HG03558 (cell line): Measurements from ENCODE around the gene CHI3L1.

ENCODE experiments used
- ATAC-seq: cut with Tn5 transposase; IDR thresholded peaks from one replicate; pipeline ENCODE4 v1.9.1; 2021; ENCODE audit warnings: moderate number of reproducible peaks; ENCODE audit not compliant: unreplicated experiment; ENCODE audit errors: extremely low read depth

The CHI3L1 gene

DNA sequence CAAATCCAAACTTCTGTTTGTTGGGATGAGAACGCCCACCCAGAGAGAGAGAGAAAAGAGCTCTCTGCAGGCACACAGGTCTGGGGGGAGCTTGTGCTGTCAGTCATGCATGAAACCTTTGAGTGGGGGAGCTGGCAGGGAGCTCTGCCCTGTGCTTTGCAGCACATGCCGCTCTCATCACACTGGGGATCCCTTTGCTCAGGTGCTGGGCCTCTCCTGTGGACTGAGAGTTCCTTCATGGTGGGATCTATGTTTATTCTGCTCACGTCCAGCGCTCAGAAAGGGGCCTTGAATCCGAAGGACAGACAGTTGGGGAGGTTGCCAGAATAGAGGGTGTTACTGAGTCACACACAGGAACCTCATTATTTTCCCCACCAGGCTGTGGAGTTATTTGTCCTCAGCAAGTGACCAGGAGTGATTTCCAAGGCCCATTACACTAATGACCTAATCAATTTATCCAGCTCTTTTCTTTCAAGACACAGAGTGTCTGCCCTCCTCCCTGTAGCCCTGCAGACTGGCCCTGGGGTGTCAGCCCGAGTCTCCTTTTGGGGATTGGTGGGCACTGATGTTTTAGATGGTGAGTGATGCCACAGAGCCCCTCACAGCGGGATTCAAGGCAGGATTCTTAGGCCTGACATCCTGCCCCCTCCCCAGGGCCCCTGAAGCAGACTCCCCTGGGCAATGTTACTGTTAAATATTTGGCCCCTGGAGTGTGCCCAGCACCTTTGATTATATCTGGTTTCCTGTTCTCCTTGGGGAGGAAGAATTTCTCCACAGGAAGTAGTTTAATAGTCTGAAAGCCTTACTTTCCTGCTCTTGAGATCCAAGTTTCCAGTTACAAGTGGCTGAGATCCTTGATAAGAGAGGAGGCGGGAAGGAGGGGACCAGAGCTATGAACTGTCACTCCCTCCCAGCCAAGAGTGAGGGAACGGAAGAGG is 33.2 kb downstream of the CHI3L1 start:
- ATAC-seq = no peak

DNA sequence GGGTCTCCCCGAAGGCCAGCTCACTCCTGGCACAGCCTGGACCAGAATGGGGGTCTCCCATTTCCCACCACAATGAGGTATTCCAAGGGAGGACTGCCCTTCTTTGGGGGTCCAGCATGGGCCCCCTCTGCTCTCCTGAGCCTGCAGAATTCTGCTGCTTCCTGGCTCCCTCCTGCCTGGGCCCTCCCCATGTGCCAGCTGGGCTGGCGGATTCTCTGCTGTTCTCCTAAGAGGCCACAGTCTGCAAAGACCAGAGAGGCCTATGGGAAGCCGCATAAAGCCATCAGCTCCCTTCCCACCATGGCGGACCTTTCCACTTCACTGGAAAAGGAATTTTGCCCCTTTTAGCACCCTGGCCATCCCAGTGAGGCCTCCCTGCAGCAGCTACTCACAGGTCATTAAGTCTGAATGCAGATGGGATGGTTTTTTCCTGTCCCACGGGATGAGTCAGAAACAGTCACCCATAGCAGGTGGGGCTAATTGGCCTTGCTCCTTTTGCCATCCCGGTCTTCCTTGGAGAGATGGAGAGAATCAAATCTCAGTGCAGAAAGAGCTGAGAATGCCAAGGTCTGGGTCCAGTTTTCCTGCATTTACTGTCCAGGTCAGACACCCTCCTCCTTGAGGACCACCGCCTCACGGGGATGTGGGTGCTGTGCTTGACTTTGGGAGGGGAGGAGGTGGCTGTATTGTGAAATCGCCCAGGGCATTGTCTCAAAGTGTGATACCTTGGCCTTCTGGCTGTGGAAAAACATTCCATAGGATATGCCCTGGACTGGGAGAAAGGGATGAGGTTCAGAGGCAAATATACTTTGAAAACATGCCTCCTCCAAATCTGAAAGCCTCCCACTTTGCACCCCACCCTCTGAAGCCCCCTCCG is 34.1 kb downstream of the CHI3L1 start:
- no peak for ATAC-seq

DNA sequence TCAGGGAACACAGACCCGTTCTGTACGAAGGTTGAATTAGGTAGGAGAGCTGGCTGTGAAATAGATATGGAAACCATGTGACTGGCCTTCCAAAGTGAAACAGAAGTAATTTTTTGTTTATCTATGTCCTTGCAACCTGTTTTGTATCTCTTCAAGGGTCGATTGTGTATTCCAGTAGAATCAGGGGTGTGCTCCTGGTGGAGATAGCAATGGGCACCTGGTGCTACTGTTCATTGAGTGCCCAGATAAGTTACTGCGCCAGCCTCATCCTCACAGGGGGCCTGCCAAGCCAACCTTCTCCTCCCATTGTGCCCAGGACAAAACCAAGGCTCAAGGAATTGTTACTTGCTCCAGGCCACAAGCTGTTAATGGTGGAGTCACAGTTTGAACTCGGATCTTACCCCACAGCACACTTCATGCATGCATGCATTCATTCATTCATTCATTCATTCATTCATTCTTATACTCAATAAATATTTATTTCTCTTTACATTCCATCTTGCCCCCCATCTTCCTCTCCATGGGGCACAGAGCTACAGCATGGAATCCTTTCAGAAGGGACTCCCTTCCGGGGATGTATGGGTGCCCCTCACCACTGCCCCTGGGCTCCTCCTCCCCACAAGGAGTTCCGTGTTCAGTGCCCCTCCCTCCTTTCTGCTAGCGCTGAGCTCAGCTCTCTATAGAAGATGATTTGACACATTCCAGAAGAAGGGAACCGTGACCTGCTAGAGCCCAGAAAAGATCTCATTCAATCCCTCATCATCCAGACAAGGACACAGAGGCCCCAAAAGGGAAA is 34.9 kb downstream of the CHI3L1 start:
- no peak for ATAC-seq

DNA sequence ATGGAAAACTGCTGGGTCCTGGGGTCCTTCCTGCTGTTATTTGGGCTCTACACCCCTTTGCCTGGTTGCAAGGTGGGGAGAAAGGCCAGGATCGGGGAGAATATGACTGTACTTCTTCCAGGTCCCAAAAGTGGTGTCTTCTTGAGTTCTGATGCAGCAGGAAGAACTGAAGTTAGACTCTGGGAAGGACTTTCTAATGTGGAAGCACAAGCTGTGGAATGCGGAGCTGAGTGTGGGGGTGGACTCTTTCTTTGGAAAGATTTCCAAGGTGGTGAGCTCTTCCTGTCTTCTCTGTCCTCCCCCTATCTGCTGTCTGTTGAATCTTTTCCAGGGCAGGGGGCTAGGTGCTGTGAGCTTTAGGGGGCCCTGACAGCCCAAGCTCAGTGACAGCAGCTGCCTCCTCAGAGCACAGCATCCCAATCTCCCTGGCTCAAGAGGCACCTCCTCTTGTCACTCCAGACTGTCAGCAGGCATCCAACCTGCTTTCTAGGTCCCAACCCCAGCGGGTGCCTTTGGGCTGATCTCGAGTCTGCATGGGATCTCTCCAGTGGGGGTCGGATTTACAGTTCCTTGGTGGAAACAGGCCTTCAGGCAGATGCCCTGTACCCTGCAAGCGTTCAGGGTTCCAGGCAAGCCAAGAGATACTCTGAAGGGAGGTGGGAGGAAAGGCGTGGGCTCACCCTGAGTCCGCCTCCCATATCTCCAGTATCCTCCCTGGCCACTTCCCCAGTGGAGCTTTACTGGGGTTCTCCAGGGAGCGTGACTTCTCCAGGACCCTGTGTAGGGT is 35.8 kb downstream of the CHI3L1 start:
- no peak for ATAC-seq

DNA sequence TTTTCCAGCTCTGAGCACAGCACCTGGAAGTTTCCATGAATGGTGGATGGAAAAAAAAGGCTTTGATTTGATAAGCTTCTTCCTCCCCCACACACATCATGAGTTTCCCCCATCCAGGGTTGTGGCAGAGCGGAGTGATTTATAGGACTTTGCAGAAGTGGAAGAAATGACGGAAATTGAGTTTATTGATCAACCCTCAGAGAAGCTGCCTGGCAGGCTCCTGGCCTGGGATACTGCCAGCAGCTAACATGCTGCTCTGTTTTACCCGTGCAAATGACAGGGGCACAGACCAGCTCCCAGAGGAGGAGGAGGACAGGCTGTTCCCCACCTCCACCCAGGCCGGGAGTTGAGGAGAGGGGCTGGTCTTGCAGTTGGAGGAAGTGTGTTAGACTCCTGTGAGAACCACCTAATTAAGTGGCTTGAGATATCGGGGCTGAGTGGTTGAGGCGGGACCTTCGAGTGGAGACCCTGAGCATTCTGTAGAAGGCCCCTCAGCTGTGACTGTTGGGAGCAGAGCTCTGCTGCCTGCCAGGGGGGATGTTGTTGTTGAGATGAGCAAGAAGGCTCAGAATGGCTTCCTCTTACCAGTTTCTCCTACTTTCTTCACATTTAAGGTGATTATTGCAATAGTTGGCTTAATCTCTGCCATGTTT is 37.2 kb downstream of the CHI3L1 start:
- no peak for ATAC-seq

DNA sequence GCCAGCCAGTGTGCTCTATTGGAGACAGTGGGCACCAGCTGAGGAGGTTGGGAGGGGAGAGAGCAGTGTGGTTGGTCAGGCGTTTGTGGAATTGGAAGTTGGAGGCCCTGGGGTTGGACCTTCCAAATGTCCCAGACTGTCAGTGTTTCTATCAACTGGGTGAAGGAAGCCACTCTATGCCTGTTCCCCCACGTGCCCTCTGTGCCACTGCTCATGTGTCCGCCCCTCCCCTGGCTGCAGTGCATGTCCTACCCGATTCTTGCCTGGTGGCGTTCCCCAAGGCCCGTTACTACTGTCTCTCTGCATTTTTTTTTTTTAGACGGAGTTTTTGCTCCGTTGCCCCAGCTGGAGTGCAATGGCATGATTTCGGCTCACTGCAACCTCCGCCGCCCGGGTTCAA is 37.9 kb downstream of the CHI3L1 start:
- no peak for ATAC-seq

DNA sequence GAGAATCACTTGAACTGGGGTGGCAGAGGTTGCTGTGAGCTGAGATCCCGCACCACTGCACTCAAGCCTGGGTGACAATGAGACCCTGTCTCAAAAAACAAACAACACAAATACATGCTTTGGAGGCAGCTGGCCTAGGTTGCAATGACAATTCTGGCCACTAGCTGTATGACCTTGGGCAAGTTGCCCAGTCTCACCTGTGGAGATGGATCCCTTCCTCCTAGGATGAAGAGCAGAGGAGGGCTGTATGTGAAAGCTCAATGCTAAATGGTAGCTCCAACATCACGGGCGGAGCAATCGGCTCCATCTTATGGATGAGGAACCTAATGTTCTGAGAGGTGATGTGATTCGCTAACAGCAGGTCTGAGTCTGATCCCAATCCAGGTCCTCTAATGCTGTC is 38.4 kb downstream of the CHI3L1 start:
- ATAC-seq = no peak

DNA sequence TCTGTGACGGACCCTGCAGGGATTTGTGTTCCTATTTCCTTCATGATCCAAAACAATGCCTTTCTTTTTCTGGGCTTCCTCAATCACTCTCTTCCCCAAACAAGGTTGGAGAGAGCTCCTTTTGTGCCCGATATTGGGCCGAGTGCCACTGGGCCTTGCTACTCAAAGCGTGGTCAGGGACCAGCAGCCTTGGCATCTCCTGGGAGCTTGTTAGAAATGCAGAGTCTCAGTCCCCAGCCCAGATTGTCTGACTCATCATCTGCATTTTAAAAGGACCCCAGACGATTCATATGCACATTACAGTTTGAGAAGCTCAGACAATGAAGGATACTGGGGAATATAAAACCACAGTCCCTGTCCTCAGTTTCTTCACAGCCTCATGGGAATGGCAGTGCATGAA is 39.1 kb downstream of the CHI3L1 start:
- ATAC-seq = no peak

DNA sequence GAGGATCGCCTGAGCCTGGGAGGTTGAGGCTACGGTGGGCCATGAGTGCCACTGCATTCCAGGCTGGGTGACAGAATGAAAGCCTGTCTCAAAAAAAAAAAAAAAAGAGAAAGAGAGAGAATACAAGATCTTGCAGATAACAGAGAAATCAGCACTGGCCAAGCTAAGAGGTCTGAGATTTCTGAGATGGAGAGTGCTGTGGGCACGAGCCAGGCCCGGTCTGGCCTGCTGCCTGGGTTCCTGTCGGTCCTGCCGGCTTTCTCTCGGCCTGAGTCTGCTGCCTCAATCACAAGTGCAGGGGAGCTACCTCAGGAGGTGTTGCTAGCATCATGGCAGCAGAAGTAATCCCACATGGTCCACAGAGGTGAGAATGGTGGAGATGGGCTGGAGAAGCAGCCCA is 40.0 kb downstream of the CHI3L1 start:
- ATAC-seq = no peak

DNA sequence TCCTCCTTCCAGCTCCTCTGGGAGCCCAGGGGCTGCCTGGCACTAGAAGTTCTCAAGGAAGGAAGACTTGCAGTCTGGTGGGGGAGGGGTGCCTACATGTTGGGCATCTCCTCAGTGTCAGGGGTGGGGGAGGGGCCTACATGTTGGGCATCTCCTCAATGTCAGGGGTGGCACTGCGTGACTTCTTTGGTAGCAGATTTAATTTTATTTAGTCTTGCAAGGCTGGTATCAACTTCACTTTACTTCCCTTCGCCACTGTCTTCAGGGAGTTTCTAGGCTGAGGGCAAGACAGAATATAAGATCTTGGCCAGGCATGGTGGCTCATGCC is 40.5 kb downstream of the CHI3L1 start:
- ATAC-seq = no peak

DNA sequence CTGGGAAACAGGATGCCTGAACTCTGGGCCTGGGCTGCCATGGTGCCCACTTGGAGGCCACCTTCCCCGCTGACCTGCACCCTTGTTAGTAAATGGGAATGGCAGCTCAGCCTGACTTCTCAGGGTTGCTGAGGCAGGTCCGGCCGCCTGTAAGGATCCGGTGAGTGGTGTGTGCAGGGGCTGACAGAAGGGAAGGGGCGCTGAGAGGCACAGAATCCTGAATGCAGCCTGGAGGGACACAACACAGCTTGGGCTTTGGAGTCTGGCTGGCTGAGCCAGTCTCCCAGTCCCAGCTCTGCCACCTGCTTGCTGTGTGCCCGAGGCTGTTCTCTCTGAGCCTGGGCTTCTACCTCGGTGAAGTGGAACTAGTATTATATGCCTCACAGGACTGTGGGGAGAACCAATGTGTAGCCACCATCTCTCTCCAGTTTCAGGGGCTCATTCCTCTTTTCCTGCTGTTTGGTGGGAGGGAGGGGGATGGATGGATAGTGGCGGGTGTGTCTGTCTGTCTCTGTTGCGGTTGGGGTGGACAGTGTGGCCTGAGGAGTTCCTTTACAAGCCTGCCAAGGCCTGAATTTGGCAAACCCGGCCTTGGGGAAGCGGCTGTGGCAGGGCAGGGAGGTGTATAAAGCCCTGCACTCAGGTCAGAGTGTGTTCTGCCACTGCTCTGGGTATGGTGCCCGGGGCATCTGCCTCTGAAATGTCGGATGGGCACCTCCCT is 41.0 kb downstream of the CHI3L1 start:
- no peak for ATAC-seq

DNA sequence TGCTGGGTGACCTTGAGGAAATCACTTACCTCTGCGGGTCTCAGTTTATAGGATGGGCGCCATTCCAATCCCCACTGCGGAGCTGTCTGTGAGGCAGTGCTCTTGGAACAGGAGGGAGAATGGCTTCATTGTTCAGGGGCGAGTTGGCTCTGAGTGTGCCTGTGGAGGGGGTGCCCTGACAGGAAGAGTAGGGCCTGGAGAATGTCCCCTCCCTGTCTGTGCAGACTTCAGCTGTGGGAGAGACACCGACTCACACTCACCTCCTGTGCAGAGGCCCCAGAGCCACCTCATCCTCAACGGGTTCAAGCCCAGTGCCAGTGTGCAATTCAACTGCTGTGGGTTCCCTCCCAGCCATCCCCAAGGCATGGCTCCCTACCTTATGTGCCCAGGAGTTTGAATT is 41.8 kb downstream of the CHI3L1 start:
- ATAC-seq = no peak

DNA sequence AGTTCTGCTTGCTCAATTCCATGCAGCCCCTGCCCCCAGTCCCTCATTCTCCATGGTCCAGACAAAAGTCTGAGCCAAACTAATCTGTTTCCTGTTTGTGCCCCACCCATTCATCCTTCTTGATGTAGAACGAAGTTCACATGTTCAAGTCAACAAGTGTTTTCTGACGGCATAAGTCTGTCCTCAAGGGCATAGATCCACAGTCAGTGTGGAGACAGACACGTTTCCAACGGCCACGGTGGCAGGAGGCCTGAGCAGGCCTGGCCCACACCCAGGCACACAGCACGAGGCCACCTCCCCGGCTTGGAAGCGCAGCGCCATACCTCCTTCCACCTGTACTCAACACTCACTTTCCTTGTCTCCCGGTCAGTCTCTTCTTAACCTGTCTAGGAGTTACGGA is 42.9 kb downstream of the CHI3L1 start:
- ATAC-seq = no peak

DNA sequence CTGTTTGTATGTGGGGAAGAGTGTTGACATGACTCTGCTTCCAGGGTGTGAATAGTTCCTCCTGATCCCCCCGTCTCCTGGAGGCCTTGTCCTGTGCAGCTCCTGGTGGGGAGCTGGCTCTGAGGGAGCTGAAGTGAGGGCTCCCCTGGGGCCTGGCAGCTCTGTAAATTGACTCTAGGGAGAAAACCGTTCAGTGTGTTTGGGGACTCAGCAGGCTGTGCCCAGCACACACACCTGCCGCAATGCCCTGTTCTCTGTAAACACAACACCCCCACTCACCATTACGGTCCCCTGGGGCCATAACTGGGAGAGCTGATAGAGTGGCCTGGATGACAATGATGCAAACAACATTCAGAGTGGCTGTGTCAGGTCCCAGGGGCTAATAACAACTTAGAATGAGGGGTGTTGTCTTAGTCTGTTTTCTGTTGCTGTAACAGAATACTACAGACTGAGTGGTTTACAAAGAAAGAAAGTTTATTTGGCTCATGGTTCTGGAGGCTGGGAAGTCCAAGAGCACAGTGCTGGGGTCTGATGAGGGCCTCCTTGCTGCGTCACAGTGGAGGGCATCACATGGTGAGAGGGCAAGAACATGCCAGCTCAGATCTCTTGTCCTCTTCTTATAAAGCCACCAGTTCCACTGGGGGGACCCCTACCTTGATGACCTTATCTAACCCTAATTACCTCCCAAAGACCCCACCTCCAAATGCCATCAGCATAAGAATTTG is 43.7 kb downstream of the CHI3L1 start:
- ATAC-seq = no peak

DNA sequence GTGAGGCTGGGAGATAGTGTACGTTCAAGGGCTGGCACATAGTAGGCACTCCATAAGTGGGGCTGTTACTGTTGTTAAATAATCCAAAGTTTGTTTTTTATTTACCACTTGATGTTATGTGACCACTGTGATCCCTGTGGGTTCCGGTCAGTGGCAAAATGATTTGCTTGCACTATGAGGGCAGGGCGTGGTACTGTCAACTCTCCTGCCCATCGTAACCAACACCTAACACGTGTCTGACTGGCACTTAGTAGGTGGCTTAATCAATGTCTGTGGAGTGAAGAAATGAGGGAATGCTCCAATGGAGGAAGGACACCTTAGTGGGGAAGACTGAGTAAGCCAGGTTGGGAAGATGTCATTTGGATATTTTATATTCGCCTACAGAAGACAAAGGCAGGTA is 44.4 kb downstream of the CHI3L1 start:
- ATAC-seq = no peak

DNA sequence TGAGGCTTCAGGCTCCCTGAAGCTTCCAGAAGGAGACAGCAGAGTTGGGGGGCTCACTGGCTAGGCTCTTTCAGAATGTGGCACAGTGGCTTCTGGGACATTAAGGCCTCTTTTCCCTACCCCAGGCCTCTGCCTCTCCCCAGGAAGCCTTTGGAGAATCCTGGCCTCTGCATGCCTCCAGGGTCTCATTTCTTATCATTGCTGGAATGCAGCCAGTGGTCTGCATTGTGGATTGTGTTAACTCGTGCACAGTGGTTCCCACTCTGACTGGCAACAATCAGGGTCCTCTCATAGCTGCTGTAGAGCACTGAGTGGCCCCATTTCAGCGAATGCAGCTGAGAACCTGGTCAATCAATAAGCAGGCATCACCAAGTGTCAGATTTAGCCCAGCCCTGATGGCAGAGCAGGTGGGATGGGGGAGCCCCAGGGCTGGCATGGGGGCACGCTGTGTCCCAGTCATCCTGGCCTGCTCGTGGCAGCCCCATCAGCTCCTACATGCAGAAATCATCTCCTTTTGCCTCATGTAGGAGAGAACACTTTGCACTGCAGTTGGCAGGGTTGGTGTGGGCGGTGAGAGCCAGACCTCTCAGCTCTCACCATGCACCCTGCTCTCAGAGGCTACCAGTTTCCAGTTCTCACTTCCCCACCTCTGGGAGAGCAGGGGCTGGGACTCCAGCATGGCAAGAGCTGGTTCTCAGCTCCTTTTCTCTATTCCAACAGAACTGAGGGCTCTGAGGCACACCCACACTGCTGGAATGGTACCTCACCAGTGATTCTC is 45.6 kb downstream of the CHI3L1 start:
- no peak for ATAC-seq

DNA sequence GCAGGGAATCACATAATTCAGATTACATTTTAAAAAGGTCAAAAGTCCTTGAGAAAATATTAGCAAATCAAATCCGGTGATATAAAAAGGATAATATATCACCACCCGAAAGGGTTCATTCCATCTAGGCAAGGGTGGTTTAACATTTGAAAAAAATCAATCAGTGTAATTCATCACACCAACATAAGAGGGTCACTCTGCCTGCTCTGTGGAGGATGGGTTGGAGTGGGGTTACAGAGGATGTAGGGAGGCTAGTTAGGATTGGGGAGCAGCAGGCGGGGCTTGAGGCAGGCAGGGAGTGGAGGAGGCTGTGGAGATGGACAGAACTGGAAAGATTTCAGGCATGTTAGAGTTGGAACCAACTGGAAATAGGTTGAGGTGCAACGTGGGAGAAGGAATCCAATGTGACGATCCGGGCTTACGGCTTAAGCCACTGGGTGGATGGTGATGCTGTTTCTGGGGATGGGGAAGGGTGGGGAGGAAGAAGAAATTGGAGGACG is 46.5 kb downstream of the CHI3L1 start:
- ATAC-seq = no peak
